ENCODE measurements around the gene UPB1.

Gene UPB1

GRCh38 chr22:24512043-24512442 lies 16.9 kb downstream of the UPB1 start:
- H3K27ac Mint-ChIP-seq, result no peak overlapping the region
- H3K4me1 Mint-ChIP-seq, result peaks cover 23% of the 10 kb centered on the region
- no peak overlapping the region for H3K4me3 Mint-ChIP-seq
- H3K36me3 Mint-ChIP-seq (ENCODE audit: low read depth), result no peaks in the 10 kb centered on the region
- DNase-seq, result no peak
- H3K9me3 Mint-ChIP-seq, result no peaks in the 10 kb centered on the region
- no peak for TF ChIP-seq CTCF (IDR thresholded peaks at IDR 0.05)
- peaks cover 62% of the 10 kb centered on the region for H3K27me3 Mint-ChIP-seq (ENCODE audit: low read depth, poor library complexity)

GRCh38 chr22:24513378-24514240 lies 18.5 kb downstream of the UPB1 start:
- no peaks in the 10 kb centered on the region for H3K36me3 Mint-ChIP-seq (ENCODE audit: low read depth)
- no peak for DNase-seq
- no peak for TF ChIP-seq CTCF (IDR thresholded peaks at IDR 0.05)
- no peak overlapping the region for H3K4me3 Mint-ChIP-seq
- peaks cover 12% of the 10 kb centered on the region for H3K4me1 Mint-ChIP-seq
- no peak overlapping the region for H3K27ac Mint-ChIP-seq
- H3K27me3 Mint-ChIP-seq (ENCODE audit: low read depth, poor library complexity), result peaks cover 67% of the 10 kb centered on the region
- H3K9me3 Mint-ChIP-seq, result no peaks in the 10 kb centered on the region

GRCh38 chr22:24514241-24515026 lies 19.3 kb downstream of the UPB1 start:
- H3K4me3 Mint-ChIP-seq, result no peak overlapping the region
- H3K9me3 Mint-ChIP-seq, result no peaks in the 10 kb centered on the region
- H3K4me1 Mint-ChIP-seq, result peaks cover 12% of the 10 kb centered on the region
- H3K36me3 Mint-ChIP-seq (ENCODE audit: low read depth), result no peaks in the 10 kb centered on the region
- H3K27me3 Mint-ChIP-seq (ENCODE audit: low read depth, poor library complexity), result peaks cover 69% of the 10 kb centered on the region
- no peak for TF ChIP-seq CTCF (IDR thresholded peaks at IDR 0.05)
- DNase-seq, result no peak
- no peak overlapping the region for H3K27ac Mint-ChIP-seq

- DNase-seq, result no peak
- TF ChIP-seq CTCF (IDR thresholded peaks at IDR 0.05), result no peak
- peaks cover 12% of the 10 kb centered on the region for H3K4me1 Mint-ChIP-seq
- no peak overlapping the region for H3K4me3 Mint-ChIP-seq
- H3K27me3 Mint-ChIP-seq (ENCODE audit: low read depth, poor library complexity), result peaks cover 65% of the 10 kb centered on the region
- H3K36me3 Mint-ChIP-seq (ENCODE audit: low read depth), result no peaks in the 10 kb centered on the region
- H3K9me3 Mint-ChIP-seq, result no peaks in the 10 kb centered on the region
- no peak overlapping the region for H3K27ac Mint-ChIP-seq
Observed at GRCh38 chr22:24515027-24515338, 19.9 kb downstream of the UPB1 start.

GRCh38 chr22:24516301-24516737 lies 21.2 kb downstream of the UPB1 start:
- Mint-ChIP-seq H3K4me3 (no peak overlapping the region), H3K36me3 (ENCODE audit: low read depth) (no peaks in the 10 kb centered on the region), H3K27ac (no peak overlapping the region), H3K4me1 (peaks cover 5% of the 10 kb centered on the region), H3K9me3 (no peaks in the 10 kb centered on the region), H3K27me3 (ENCODE audit: low read depth, poor library complexity) (peaks cover 66% of the 10 kb centered on the region)
- DNase-seq, result no peak
- no peak for TF ChIP-seq CTCF (IDR thresholded peaks at IDR 0.05)
